H1 (cell line): Measurements from ENCODE around the gene ALAS1. TPM values are rescaled to one million over a fixed set of nuclear protein-coding genes. Genes with fewer than 3 reads are reported as not detected.

Experiments
- CTCF ChIA-PET: fragments of 300-600 bp; sonication (Branson Sonifier 250); formaldehyde crosslinking; loops from one replicate; lab custom pipeline; 2021; ENCODE audit not compliant: partially characterized antibody; lab: Charles Lee
- POLR2A ChIA-PET: fragments of 300-600 bp; sonication (Branson Sonifier 250); formaldehyde crosslinking; loops from one replicate; lab custom pipeline; 2021; ENCODE audit warnings: inconsistent platforms; ENCODE audit not compliant: partially characterized antibody; lab: Charles Lee
- DNase-seq, 2 experiments: peaks; one replicate each; pipeline versions ENCODE4 v3.0.0 to v3.0.0-alpha.2; 2010 to 2022; ENCODE audit warnings: low spot score in 2 of 2, low read depth in 1 of 2, mixed read lengths in 1 of 2
- FAIRE-seq: peaks from 2 replicates; lab custom pipeline; 2011; peaks lifted over from hg19 to GRCh38; lab: Jason Lieb, UNC
- H2AFZ ChIP-seq: 2 replicates; pipeline ENCODE4 v1.8.1; 2012; ENCODE audit warnings: low read length, inconsistent platforms
- H2AK5ac ChIP-seq: 2 replicates; pipeline ENCODE4 v1.6.1; 2013; ENCODE audit warnings: low read depth, low read length
- H2BK120ac ChIP-seq: replicated peaks from 2 replicates; pipeline ENCODE3; 2013; ENCODE audit warnings: low read depth, low read length, inconsistent platforms
- H2BK12ac ChIP-seq: 2 replicates; pipeline ENCODE4 v1.6.1; 2013; ENCODE audit warnings: low read depth, low read length
- H2BK15ac ChIP-seq: 2 replicates; pipeline ENCODE4 v1.6.1; 2013; ENCODE audit warnings: low read length
- H2BK20ac ChIP-seq: 2 replicates; pipeline ENCODE4 v1.6.1; 2013; ENCODE audit warnings: low read length
- H2BK5ac ChIP-seq: 2 replicates; pipeline ENCODE4 v1.6.1; 2013; ENCODE audit warnings: low read depth, low read length
- H3K14ac ChIP-seq: 2 replicates; pipeline ENCODE4 v1.6.1; 2013; ENCODE audit warnings: inconsistent platforms; ENCODE audit not compliant: insufficient read length
- H3K18ac ChIP-seq: 2 replicates; pipeline ENCODE4 v1.6.1; 2013; ENCODE audit warnings: low read length; ENCODE audit errors: extremely low read depth
- H3K23ac ChIP-seq: 2 replicates; pipeline ENCODE4 v1.6.1; 2013; ENCODE audit warnings: inconsistent platforms; ENCODE audit not compliant: insufficient read length
- H3K23me2 ChIP-seq: 2 replicates; pipeline ENCODE4 v1.6.1; 2013; ENCODE audit warnings: low read depth, low read length
- H3K27ac ChIP-seq: 2 replicates; pipeline ENCODE4 v1.6.1; 2011; ENCODE audit warnings: low read depth, low read length, inconsistent platforms
- H3K27me3 ChIP-seq, 4 experiments: replicated peaks in 1 of 4; 1 replicate in 1 of 4; 2 replicates in 3 of 4; pipeline versions ENCODE4 v1.6.1 to v1.8.1; 2011 to 2013; ENCODE audit warnings: low read length in 3 of 4, mild to moderate bottlenecking in 3 of 4, inconsistent platforms in 2 of 4, mixed read lengths in 2 of 4, moderate library complexity in 1 of 4; ENCODE audit not compliant: control insufficient read depth in 3 of 4, insufficient read depth in 3 of 4; ENCODE audit errors: extremely low read depth in 1 of 4
- H3K36me3 ChIP-seq, 4 experiments: 2 replicates each; pipeline versions ENCODE4 v1.6.1 to v1.8.1; 2011 to 2013; ENCODE audit warnings: mild to moderate bottlenecking in 4 of 4, low read length in 3 of 4, moderate library complexity in 2 of 4, control low read depth in 1 of 4, inconsistent platforms in 1 of 4; ENCODE audit not compliant: insufficient read depth in 4 of 4, control insufficient read depth in 2 of 4
- H3K4ac ChIP-seq: replicated peaks from 2 replicates; pipeline ENCODE3; 2013; ENCODE audit warnings: low read length, low read depth, mixed read lengths, inconsistent platforms; ENCODE audit not compliant: insufficient read length
- H3K4me1 ChIP-seq, 4 experiments: replicated peaks in 1 of 4; 1 replicate in 1 of 4; 2 replicates in 3 of 4; pipeline versions ENCODE4 v1.6.1 to v1.8.1; 2011 to 2013; ENCODE audit warnings: low read length in 3 of 4, inconsistent platforms in 2 of 4, mixed read lengths in 1 of 4; ENCODE audit not compliant: insufficient read depth in 4 of 4, control insufficient read depth in 3 of 4
- H3K4me2 ChIP-seq, 2 experiments: 2 replicates each; pipeline versions ENCODE4 v1.6.1 to v1.8.1; 2011 to 2013; ENCODE audit warnings: low read depth in 2 of 2, low read length in 2 of 2, control low read depth in 1 of 2, inconsistent platforms in 1 of 2, mild to moderate bottlenecking in 1 of 2; ENCODE audit not compliant: insufficient read depth in 1 of 2
- H3K4me3 ChIP-seq, 4 experiments: fragments of 200-600, 300-600 bp in 1 of 4; sonication (generic), shearing (Covaris generic), sonication (Bioruptor Twin) in 1 of 4; 2 replicates each; pipeline versions ENCODE4 v1.5.1 to v1.8.1; 2011 to 2016; ENCODE audit warnings: low read length in 4 of 4, low read depth in 3 of 4, control low read depth in 2 of 4, inconsistent platforms in 2 of 4, mild to moderate bottlenecking in 2 of 4, mixed read lengths in 1 of 4, moderate library complexity in 1 of 4; ENCODE audit not compliant: insufficient read depth in 2 of 4; ENCODE audit errors: extremely low read depth in 1 of 4
- H3K56ac ChIP-seq: replicated peaks from 2 replicates; pipeline ENCODE3; 2013; ENCODE audit warnings: low read depth, mild to moderate bottlenecking, mixed read lengths, low read length, inconsistent platforms; ENCODE audit not compliant: insufficient read length
- H3K79me1 ChIP-seq: 2 replicates; pipeline ENCODE4 v1.6.1; 2013; ENCODE audit warnings: low read depth, low read length, control low read depth
- H3K79me2 ChIP-seq, 2 experiments: 2 replicates each; pipeline versions ENCODE4 v1.6.1 to v1.8.1; 2012 to 2013; ENCODE audit warnings: low read length in 2 of 2, mild to moderate bottlenecking in 2 of 2, inconsistent platforms in 1 of 2; ENCODE audit not compliant: insufficient read depth in 2 of 2, control insufficient read depth in 1 of 2
- H3K9ac ChIP-seq, 4 experiments: replicated peaks in 1 of 4; 1 replicate in 1 of 4; 2 replicates in 3 of 4; pipeline versions ENCODE4 v1.6.1 to v1.8.1; 2011 to 2013; ENCODE audit warnings: low read depth in 3 of 4, low read length in 3 of 4, control low read depth in 2 of 4, mild to moderate bottlenecking in 2 of 4, moderate library complexity in 2 of 4, inconsistent platforms in 1 of 4; ENCODE audit errors: extremely low read depth in 1 of 4
- H3K9me3 ChIP-seq, 2 experiments: 2 replicates each; pipeline versions ENCODE4 v1.6.1 to v1.8.1; 2012 to 2013; ENCODE audit warnings: mild to moderate bottlenecking in 2 of 2, moderate library complexity in 2 of 2, control low read depth in 1 of 2, inconsistent platforms in 1 of 2, low read depth in 1 of 2, low read length in 1 of 2, mixed read lengths in 1 of 2; ENCODE audit not compliant: insufficient read depth in 2 of 2
- H4K20me1 ChIP-seq, 2 experiments: replicated peaks in 1 of 2; 2 replicates each; pipeline versions ENCODE3 to v1.8.1; 2011 to 2013; ENCODE audit warnings: inconsistent platforms in 2 of 2, low read length in 2 of 2, mild to moderate bottlenecking in 1 of 2; ENCODE audit not compliant: insufficient read depth in 2 of 2, control insufficient read depth in 1 of 2
- H4K5ac ChIP-seq: 2 replicates; pipeline ENCODE4 v1.6.1; 2013; ENCODE audit warnings: low read length, low read depth, mixed read lengths, inconsistent platforms; ENCODE audit not compliant: insufficient read length
- H4K8ac ChIP-seq: 2 replicates; pipeline ENCODE4 v1.8.0; 2013; ENCODE audit warnings: mild to moderate bottlenecking, moderate library complexity, low read length, inconsistent platforms; ENCODE audit not compliant: insufficient read depth; ENCODE audit errors: extremely low read depth
- H4K91ac ChIP-seq: replicated peaks from 2 replicates; pipeline ENCODE3; 2013; ENCODE audit warnings: low read length, mixed read lengths, inconsistent platforms; ENCODE audit not compliant: insufficient read length
- ASH2L ChIP-seq: fragments of 200-600, 300-600 bp; sonication (generic); IDR thresholded peaks from one replicate; pipeline ENCODE4 v1.7.1; 2017; ENCODE audit warnings: low read length
- BRCA1 ChIP-seq: IDR thresholded peaks from 2 replicates; pipeline ENCODE4 v1.6.1; 2012; ENCODE audit warnings: low read depth, low read length, improper control_type of control experiment
- CHD1 ChIP-seq: IDR thresholded peaks from 2 replicates; pipeline ENCODE4 v1.6.1; 2012; ENCODE audit warnings: low read depth, low read length, improper control_type of control experiment
- CHD2 ChIP-seq: IDR thresholded peaks from 2 replicates; pipeline ENCODE4 v1.6.1; 2012; ENCODE audit warnings: low read length, improper control_type of control experiment
- CTCF ChIP-seq, 3 experiments: IDR thresholded peaks; 1 replicate in 2 of 3; 2 replicates in 1 of 3; pipeline versions ENCODE4 v1.5.1 to v1.6.1; 2011; ENCODE audit warnings: low read length in 3 of 3, mild to moderate bottlenecking in 3 of 3, inconsistent platforms in 2 of 3, low read depth in 1 of 3, moderate library complexity in 1 of 3; ENCODE audit not compliant: insufficient read depth in 1 of 3; ENCODE audit errors: control extremely low read depth in 1 of 3
- JUN ChIP-seq: IDR thresholded peaks from 2 replicates; pipeline ENCODE4 v1.6.1; 2011; ENCODE audit warnings: low read depth, mild to moderate bottlenecking, improper control_type of control experiment, low read length
- RFX5 ChIP-seq: IDR thresholded peaks from 2 replicates; pipeline ENCODE4 v1.6.1; 2011; ENCODE audit warnings: low read depth, low read length, improper control_type of control experiment, borderline replicate concordance
- SP2 ChIP-seq: IDR thresholded peaks from 2 replicates; pipeline ENCODE4 v1.6.1; 2012; ENCODE audit warnings: mild to moderate bottlenecking, low read length, inconsistent platforms
- WGBS, 2 experiments: shearing (Covaris generic) in 1 of 2; methylation state at CpG; one replicate each; pipeline versions ENCODE4 v1.1.6 to v1.1.7; 2013 to 2015; ENCODE audit warnings: low lambda C conversion rate in 2 of 2, mixed read lengths in 2 of 2, inconsistent platforms in 1 of 2, low coverage in 1 of 2, missing lambda C conversion rate in 1 of 2; ENCODE audit not compliant: insufficient replicate concordance in 2 of 2, insufficient coverage in 1 of 2, insufficient read length in 1 of 2; ENCODE audit errors: extremely low coverage in 1 of 2, missing lambda C conversion rate in 1 of 2; 5-methylcytosine and 5-hydroxymethylcytosine counted together
- polyA plus RNA-seq, 7 experiments: library from polyadenylated mRNA; depleted of rRNA in 3 of 7; stranded (reverse) in 5 of 7; unstranded in 2 of 7; fragments of >200 nt in 5 of 7; fragments of 200-250 nt in 2 of 7; gene quantifications; 1 replicate in 5 of 7; 2 replicates in 1 of 7; 4 replicates in 1 of 7; pipeline versions ENCODE4 v1.2.1 to v1.2.3, GENCODE V29; 2011 to 2013; ENCODE audit warnings: missing spikeins in 2 of 7, mixed read lengths in 2 of 7
- total RNA-seq: library from RNA; stranded (reverse); fragmentation: NEBNext Ultra II Directional; extraction: Animal tissue kit (Norgen Biotek cat#: 25700); gene quantifications from 2 replicates; pipeline ENCODE4 v1.2.1, GENCODE V29; 2021
- TF ChIP-seq, protein P1 (sequence below): IDR thresholded peaks from 2 replicates; pipeline ENCODE4 v1.6.1; 2012; ENCODE audit warnings: inconsistent platforms

ALAS1 gene
- total and polyA plus RNA-seq, 2 of the 8 experiments (the other 6 are each of a cell fraction or from before 2014, with no cell fraction given): 45.9 to 84.4 TPM

DNA sequence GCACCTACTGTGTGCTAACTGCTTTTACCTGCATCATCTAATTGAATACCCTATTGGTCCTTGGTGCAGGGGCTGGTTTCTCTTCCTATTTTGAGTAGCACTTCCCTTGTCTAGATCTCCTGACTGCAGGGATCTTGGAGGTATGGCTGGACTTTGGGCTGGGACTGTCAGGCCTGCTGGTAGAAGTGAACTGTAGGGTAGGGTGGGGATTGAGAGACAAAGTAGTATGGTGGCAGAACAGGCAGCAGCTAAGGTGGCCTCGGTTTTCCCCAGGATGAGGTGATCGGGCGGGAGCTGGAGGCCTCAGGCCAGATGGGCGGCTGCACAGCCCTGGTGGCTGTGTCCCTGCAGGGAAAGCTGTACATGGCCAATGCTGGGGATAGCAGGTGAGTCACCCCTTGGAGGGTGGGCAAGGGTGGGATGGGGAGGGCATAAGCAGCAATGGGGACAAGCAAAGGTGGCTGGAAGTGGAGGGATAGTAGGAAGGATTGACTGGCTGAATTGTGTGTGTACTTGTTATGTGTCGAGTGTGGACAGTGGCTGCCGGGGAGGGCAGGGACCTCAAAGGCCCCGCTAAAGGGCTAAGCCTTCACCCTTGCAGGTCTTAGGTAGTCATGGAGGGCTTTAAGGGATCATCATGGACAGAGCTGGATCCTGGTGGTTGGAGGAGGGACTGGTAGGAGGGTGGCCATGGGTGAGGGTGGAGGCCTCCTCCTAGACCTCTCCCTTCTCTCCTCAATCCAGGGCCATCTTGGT lies 49.6 kb downstream of the ALAS1 start:
- Histone ChIP-seq H3K36me3 (peaks cover 0 to 18% (median 0%) of the 10 kb centered on the region in 4 experiments; a peak in 4 of 8 replicates), H3K79me2 (no peaks in the 10 kb centered on the region), H3K4me2 (no peak overlapping the region), H3K9me3 (no peaks in the 10 kb centered on the region), H2BK20ac (no peak overlapping the region), H3K4me3 (no peak overlapping the region), H3K23ac (no peak overlapping the region), H2BK5ac (no peak overlapping the region), H3K27me3 (peaks cover 6 to 37% (median 23%) of the 10 kb centered on the region in 4 experiments; a peak in 6 of 7 replicates), H2BK12ac (no peak overlapping the region), H4K5ac (no peak overlapping the region), H3K4ac (no peak overlapping the region), H3K14ac (no peak overlapping the region), H3K18ac (no peak overlapping the region), H3K27ac (no peak overlapping the region), H3K56ac (no peak overlapping the region), H4K91ac (no peak overlapping the region), H3K4me1 (peaks cover 0 to 13% (median 10%) of the 10 kb centered on the region in 4 experiments; a peak in 6 of 7 replicates), H2BK120ac (no peak overlapping the region), H3K9ac (no peak overlapping the region), H3K23me2 (peaks cover 10% of the 10 kb centered on the region), H2BK15ac (no peak overlapping the region), H2AFZ (no peak overlapping the region), H2AK5ac (no peak overlapping the region), H4K8ac (no peak overlapping the region), H3K79me1 (no peaks in the 10 kb centered on the region), H4K20me1 (peaks cover 5 to 14% of the 10 kb centered on the region in 2 experiments)
- ChIA-PET CTCF (interaction anchor here (0.8 to 17.7 kb wide), 12 partner anchors 10 to 144 kb away, joined by 3 to 126 read pairs (median 4); no protein-coding TSS in a partner anchor), POLR2A (interaction anchor here (0.7 to 3.8 kb wide), 9 partner anchors 7 to 109 kb away, joined by 3 to 25 read pairs (median 6); partner anchors contain the start of genes TWF2 and WDR82)
- DNase-seq (no peak), FAIRE-seq (no peak)
- WGBS, 2 experiments: 94% methylated on average over 7 of the region's 7 CpGs; no CpG with 5 or more reads in 1 of the 2 experiments
- TF ChIP-seq CTCF (IDR thresholded peaks at IDR 0.05; ENCODE audit: control extremely low read depth in 1 of 3, insufficient read depth in 1 of 3, low read depth in 1 of 3, low read length in 3 of 3) (no peak), CHD1 (no peak), BRCA1 (no peak), SP2 (no peak), JUN (no peak), RFX5 (no peak), CHD2 (no peak), ASH2L (no peak)
- TF ChIP-seq, protein P1, sequence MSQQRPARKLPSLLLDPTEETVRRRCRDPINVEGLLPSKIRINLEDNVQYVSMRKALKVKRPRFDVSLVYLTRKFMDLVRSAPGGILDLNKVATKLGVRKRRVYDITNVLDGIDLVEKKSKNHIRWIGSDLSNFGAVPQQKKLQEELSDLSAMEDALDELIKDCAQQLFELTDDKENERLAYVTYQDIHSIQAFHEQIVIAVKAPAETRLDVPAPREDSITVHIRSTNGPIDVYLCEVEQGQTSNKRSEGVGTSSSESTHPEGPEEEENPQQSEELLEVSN: no peak
